Measurements from ENCODE around the gene SPAAR.

Gene SPAAR

GRCh38 chr9:35937227-35937626, 27.9 kb downstream of the SPAAR start:
- no peak for DNase-seq (ENCODE audit: low spot score)
- TF ChIP-seq CTCF (conservative IDR thresholded peaks at IDR 0.05; ENCODE audit: low read depth): no peak
- CTCF ChIA-PET: no interaction called here
- H3K27ac ChIP-seq: no peak overlapping the region
- POLR2A ChIA-PET (ENCODE audit: low non-redundant PET): no interaction called here

DNA sequence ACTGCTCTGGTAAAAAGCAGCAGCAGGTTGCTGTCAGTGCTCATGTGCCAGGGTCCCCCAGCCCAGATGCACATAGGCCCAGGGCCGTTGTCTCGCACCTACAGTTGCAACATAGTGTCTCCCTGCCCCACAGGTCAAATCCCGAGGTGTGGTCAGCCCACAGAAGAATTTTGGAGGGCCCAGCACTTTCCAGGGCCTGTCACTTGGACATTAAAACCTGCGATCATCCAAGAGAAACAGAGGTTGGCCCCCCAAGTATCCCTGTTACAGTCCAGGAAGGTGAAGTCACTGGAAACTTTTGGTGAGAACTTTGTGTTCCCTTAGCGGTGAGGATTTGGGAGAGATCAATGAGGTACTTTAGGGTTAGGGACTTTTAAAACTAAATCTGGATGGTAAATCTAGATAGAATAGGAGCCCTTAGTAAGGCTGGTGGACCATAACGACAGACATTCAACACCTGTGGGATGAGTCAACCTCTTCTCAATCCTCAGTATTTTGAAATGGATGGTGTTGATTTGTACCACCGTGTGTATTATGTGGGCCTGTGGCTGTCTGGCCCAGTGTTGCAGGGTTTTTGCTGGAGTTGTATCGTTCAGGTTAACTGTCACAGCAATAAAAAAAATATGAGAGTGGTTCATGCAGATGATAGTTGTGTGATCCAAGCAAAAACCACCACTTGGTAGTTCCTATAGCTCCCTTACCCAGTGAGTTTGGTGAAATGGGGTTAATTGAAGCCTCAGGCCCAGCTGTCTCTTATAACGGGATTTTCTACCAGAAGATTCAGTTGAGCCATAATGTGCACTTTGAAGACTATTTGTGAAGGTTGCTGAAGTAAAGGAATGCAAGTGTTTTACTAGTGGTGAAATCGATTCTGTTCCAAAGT, 29.4 kb downstream of the SPAAR start:
- ChIA-PET POLR2A (ENCODE audit: low non-redundant PET) (no interaction called here), CTCF (interaction anchor here (0.7 to 1.7 kb wide), 2 partner anchors 11 to 16 kb away, joined by 4 to 5 read pairs; no protein-coding TSS in a partner anchor)
- TF ChIP-seq CTCF (conservative IDR thresholded peaks at IDR 0.05; ENCODE audit: low read depth): no peak
- no peak for DNase-seq (ENCODE audit: low spot score)
- no peak overlapping the region for H3K27ac ChIP-seq

DNA sequence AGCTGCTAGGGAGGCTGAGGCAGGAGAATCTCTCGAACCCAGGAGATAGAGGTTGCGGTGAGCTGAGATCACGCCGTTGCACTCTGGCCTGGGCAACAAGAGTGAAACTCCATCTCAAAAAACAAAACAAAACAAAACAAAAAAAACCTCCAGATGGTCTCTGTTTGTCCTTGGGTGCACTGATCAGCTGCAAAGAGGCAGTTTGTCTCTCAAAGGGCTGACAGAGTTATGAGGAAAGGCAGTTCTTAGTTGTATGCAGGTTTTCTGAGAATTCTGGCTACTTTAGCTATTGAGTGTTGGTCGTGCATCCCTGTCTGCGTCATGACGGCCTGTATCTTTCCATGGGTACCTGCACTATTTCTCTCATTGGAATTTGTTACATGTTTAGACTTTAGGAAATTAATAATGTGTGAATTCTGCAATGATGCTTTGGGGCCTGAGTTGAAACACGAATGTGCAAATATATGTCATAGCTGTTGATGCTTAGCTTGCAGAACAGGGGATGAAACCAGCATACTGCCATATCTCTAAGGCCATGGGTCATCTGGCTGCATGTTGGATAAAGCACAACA, 30.5 kb downstream of the SPAAR start:
- DNase-seq (ENCODE audit: low spot score): no peak
- ChIA-PET CTCF (interaction anchor here (1.7 kb wide), 1 partner anchor 15 kb away, joined by 5 read pairs; no protein-coding TSS in a partner anchor), POLR2A (ENCODE audit: low non-redundant PET) (no interaction called here)
- no peak for TF ChIP-seq CTCF (conservative IDR thresholded peaks at IDR 0.05; ENCODE audit: low read depth)
- no peak overlapping the region for H3K27ac ChIP-seq

DNA sequence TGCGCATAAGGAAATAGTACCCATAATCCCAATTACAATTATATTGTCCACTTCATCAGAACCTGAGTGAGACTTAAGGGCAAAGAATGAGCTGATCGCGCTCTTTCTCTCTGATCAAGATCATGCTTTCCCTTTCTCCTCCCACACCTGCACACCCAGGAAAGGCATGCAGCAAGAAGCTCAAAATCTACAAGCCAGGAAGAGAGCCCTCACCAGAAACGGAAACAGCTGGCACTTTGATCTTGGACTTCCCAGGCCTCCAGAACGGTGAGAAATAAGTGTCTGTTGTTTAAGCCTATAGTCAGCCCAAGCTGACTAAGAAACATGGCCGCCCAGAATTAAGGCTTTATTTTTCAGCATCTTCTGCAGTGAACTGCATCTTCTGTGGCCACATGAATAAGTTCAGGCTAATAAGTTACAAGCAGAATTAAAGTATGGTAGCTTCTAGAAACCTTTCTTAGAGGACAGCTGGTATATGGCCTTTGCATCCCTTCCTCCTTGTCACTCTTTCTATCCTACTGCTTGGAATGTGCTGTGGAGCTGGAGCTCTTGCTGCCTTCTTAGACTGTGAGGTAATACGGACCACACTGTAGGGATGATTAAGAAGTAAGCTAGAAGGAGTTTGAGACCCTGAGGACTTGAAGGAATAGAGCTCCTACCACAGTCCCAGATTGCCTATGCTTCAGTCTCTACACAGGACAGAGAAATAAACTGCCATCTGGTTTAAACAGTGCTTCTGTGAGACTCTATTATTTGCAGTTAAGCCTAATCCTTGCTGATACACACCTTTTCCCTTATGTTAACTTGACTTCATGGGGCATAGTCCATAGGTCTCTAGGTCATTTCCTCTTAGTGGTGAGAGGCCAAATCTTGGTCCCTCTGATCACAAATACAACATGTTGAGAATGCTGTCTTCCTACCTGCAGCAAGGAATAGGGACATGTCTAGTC, 31.4 kb downstream of the SPAAR start:
- no peak overlapping the region for H3K27ac ChIP-seq
- DNase-seq (ENCODE audit: low spot score): no peak
- ChIA-PET POLR2A (ENCODE audit: low non-redundant PET) (no interaction called here), CTCF (interaction anchor here (1.0 to 1.7 kb wide), 2 partner anchors 14 kb away, joined by 5 read pairs; no protein-coding TSS in a partner anchor)
- no peak for TF ChIP-seq CTCF (conservative IDR thresholded peaks at IDR 0.05; ENCODE audit: low read depth)

GRCh38 chr9:35942286-35942685, 33.0 kb downstream of the SPAAR start:
- CTCF ChIA-PET: interaction anchor here (0.8 kb wide), 1 partner anchor 43 kb away, joined by 4 read pairs; no protein-coding TSS in a partner anchor
- DNase-seq (ENCODE audit: low spot score): no peak
- no peak for TF ChIP-seq CTCF (conservative IDR thresholded peaks at IDR 0.05; ENCODE audit: low read depth)
- no peak overlapping the region for H3K27ac ChIP-seq
- POLR2A ChIA-PET (ENCODE audit: low non-redundant PET): no interaction called here

GRCh38 chr9:35944173-35944572, 34.9 kb downstream of the SPAAR start:
- TF ChIP-seq CTCF (conservative IDR thresholded peaks at IDR 0.05; ENCODE audit: low read depth): no peak

More at GRCh38 chr9:35944173-35944572, 34.9 kb downstream of the SPAAR start:
- ChIA-PET POLR2A (ENCODE audit: low non-redundant PET) (no interaction called here), CTCF (interaction anchor here (0.6 to 1.5 kb wide), 4 partner anchors 11 to 275 kb away, joined by 3 to 13 read pairs (median 4); no protein-coding TSS in a partner anchor)
- no peak overlapping the region for H3K27ac ChIP-seq
- DNase-seq (ENCODE audit: low spot score): no peak

All from RWPE1 (cell line).